T-helper 2 cell treated with Interferon-gamma antibody and Interleukin-4, amounts not matched to agents 100 ng/mL and 5 ng/mL, for 36 hours (primary cell): ENCODE data around the gene COX7B2. TPM values are rescaled to one million over a fixed set of nuclear protein-coding genes. Genes with fewer than 3 reads are reported as not detected.

ENCODE experiments used
- intact Hi-C: fragments of 100-400 bp; cut with micrococcal nuclease; formaldehyde crosslinking; loops from one replicate; pipeline ENCODE4 v1.15.1; 2023
- total RNA-seq: library from RNA; stranded (reverse); gene quantifications from 2 replicates; pipeline ENCODE4 v1.2.3, GENCODE V29; 2022

COX7B2 gene, protein sequence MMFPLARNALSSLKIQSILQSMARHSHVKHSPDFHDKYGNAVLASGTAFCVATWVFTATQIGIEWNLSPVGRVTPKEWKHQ
- not detected in 2 replicates for total RNA-seq

DNA sequence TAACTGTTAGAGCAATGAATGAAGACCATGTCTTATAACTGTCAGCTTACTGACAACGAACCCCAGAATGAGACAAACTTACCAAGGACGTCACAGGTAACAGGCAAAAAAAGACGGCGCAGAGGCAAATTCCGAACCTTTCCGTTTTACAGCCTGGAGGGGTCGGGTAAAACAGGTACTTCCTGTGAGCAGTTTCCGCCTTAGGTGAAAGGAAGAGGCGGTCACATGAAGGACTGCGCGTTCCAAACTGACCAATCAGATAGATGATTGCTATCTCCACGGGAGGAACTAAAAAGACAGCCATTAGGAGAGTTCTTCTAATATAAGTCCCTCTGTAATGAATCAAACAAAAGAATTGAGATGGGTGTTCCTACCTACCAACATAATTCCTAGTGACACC, at the start of gene COX7B2:
COX7B2 (minus strand) TSS at position 168 of the 400 bp plus-strand sequence. CDS start 174,053 bp downstream, outside the sequence.
- intact Hi-C loops, result no loop called here

GRCh38 chr4:46956451-46956850, 47.4 kb upstream of the COX7B2 start:
- intact Hi-C loops, result no loop called here

DNA sequence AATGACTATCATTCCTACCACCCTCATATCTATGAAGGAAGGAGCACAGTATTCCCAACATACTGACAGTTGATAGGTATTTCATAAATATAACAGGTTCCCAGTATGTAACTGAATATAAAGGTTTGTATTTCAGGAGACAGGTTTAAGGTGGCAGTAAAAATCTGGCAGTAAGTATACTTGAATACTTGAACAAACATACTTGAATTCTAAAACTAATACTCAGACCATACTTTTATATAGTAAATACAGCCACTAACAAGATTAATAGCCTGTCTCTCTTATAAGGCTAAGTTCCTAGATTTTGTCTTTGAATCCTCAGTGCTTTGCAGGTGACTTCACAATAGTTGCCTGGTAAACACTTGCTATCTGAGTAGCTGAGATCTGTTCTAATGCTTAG, 46.6 kb upstream of the COX7B2 start:
- intact Hi-C loops, result no loop called here

- intact Hi-C loops, result no loop called here
Observed at GRCh38 chr4:46954643-46955042, 45.6 kb upstream of the COX7B2 start.

DNA sequence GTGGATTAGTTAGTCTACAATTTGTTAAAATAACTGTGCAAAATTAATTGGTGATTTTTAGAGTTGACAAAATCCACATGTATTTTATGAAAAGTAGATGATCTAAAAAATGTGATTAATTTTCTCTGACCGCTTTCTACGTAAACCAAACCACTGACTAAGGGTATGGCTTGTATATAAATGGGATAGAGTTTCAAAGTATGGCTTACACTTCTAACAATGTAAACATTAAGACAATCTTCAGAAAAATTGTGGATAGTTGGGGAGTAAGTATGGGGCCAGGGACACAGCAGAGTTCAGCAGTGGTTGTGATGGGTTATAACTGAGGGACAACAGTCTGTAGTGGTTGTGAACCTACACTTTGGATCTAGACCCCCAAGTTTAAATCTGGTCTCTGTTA, 44.5 kb upstream of the COX7B2 start:
- intact Hi-C loops, result no loop called here

- intact Hi-C loops, result no loop called here
Observed at GRCh38 chr4:46952451-46952850, 43.4 kb upstream of the COX7B2 start.

DNA sequence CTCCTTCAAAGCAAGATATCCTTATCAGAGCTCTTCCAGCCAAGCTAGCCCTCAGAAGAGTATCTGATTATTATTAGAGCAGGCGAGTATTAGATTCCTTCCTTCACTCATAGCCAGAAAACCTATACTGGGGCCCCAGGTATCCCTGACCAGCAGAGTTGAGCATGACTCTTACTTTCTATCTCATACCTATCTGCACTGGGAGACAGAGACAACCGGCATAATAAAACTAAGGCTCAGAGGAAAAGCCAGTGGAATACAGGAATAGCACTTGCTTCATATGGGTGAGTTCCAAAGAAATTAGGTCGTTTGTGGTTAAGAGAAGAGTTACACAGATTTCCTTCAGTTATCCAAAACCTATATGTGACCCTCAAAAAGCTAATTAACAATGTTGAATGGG, 41.8 kb upstream of the COX7B2 start:
- intact Hi-C loops, result no loop called here

- intact Hi-C loops, result no loop called here
Observed at GRCh38 chr4:46949822-46950221, 40.8 kb upstream of the COX7B2 start.

DNA sequence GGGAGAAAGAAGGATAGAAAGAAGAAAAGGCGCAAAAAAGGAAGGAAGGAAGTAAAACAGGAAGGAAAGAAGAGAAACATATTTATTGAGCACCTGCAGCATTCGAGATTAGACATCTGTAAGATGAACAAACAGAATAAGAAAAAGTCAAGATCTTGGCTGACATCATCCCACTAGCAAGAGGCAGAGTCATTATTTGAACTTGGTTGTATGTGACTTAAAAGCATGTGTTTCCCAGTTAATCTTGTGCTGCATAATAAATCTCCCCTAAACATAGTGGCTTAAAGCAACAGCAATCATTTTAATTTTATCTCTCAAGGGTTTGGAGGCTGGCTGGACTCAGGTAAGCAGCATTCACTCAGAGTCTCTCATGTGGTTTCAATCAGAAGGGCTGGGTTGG, 38.5 kb upstream of the COX7B2 start:
- intact Hi-C loops, result no loop called here

DNA sequence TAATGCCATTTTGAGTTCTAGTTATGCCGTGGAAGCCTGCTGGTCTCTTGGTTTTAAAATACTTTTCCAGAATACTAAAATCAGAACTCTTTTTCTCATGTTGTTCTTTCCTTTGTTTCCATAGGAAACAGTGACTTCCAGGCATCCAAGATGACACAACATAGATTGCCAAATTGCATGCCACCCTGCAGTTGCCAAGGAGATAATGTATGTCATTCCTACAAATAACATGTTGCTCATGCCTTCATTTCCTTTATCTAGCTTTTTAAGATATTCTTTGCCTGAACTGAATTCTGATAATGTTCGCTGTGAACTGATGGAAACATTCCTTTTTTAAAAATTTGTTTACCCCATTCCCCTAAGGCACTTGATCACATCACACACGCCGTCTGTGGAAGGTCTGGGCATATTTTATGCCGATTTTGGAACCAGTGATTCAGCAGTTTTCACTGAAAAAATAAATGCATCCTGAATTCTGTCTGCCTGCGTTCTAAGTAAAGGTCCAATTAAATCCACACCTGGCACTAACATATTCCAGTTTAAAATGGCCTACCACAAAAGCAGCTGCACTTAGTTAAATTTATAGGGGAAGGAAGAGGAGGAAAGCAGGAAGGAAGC, 38.0 kb upstream of the COX7B2 start:
- intact Hi-C loops, result no loop called here

DNA sequence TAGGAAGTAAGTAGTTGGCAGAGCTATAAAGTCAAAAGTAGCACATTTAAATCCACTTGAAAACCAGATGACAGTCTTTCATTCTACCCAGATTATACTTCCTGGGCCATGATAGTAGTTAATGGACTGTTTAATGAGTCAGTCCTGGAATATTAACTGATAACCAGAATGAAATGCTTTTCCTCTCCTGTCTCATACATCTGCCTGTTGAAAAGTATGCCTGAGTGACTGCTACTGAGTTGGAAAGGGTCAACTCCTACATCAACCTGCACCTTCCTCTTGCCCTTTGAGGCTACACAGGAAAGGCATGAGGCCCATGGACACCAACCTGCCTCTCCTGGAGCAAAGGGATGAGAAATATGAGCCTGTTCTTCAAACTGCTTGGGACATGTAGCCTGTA, 36.0 kb upstream of the COX7B2 start:
- intact Hi-C loops, result no loop called here

GRCh38 chr4:46944345-46944744, 35.3 kb upstream of the COX7B2 start:
- intact Hi-C loops, result no loop called here

DNA sequence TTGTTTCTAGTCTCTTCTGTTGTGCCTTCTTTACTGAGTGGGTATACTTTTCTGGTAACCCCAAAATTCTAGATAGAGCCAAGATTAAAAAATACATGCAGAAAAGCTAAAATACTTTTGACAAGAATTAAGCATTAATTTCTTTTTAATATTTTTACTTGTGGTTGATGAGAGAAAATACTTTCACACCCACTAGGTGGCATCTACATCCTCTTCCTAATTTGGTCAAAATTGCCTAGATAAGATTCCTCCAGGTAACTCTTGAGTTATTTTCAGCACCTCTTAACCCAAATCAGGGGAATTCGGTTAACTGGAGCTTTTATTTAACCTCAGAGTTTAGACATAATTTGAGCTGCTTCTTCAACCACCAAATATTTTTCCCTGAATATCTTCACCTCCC, 28.4 kb upstream of the COX7B2 start:
- intact Hi-C loops, result loop anchor here (2.0 kb wide), 1 partner anchor 445 kb away; no protein-coding TSS in a partner anchor

DNA sequence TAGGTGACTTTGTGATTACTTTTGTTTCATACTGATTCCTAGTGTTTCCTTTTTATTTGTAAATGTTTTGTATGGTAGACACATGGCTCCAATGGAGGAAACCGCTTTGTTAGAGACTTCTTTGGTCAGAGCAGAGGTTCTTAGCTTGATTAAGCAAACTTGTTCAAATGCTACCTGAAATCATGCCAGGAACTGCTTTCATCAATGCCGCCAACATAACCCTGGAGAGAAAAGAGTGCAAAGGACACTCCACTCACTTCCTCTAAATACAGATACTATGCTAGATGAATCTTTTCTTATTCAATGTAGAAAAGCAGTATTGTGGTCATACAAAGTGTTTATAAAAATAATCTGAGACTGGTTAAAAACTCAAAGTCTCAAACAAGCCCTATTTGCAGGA, 25.7 kb upstream of the COX7B2 start:
- intact Hi-C loops, result no loop called here

DNA sequence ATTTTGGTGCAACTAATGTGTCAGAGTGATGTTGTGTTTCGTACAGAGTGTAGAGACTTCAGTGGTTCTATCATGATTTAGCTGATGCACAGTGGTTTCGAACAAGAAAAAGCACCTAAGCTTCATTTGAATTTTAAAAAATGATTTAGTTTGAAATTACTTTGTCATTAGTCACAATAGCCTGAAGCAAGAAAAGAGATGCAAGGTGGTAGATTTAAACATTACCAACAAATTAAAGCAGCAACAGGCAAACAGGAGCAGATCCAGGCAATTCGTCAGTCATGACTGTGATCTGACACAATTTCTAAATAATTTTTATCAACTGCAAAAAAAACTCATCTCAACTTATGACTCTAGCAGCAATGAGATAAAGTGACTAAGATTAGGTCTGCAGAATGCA, 24.6 kb upstream of the COX7B2 start:
- intact Hi-C loops, result loop anchor here (2.0 kb wide), 1 partner anchor 189 kb away; no protein-coding TSS in a partner anchor

DNA sequence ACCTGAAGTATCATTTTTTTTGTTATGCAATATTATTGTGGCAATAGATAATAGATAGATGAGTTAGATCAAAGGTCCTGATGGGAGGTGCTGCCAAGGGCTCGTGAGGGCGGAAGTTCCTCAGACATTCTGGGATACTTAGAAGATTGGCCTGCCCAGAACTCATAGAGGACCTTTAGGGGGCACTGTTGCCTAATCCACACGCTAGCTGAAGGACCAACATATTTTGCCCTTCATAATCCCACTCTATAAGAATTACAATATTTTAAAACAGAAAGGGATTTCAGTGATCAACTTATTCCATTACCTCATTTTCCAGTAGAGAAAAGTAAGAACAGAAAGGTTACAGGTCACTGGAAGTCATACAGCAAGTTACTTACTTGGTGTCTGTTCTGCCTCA, 22.9 kb upstream of the COX7B2 start:
- intact Hi-C loops, result loop anchor here (1.0 to 2.0 kb wide), 2 partner anchors 100 to 191 kb away; no protein-coding TSS in a partner anchor

DNA sequence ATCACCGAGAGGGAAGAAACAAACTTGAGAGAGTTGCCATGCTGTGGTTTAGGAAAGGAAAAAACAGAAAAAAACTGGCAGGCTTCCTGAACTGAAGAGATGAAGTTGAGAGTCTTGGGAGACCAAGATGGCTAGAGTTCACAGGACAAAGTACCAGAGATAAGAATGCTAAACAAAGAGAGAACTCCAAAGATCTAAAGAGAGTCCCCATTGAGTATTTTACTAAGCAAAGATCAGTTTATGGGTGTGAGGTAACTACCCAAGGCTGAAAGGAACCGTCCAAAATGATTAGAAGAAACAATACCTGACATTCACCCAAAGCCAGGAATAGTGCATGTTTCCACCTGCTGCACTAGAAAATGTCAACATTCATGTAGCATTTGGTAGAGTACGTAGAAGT, 21.8 kb upstream of the COX7B2 start:
- intact Hi-C loops, result no loop called here

- intact Hi-C loops, result no loop called here
Observed at GRCh38 chr4:46927201-46927600, 18.2 kb upstream of the COX7B2 start.

DNA sequence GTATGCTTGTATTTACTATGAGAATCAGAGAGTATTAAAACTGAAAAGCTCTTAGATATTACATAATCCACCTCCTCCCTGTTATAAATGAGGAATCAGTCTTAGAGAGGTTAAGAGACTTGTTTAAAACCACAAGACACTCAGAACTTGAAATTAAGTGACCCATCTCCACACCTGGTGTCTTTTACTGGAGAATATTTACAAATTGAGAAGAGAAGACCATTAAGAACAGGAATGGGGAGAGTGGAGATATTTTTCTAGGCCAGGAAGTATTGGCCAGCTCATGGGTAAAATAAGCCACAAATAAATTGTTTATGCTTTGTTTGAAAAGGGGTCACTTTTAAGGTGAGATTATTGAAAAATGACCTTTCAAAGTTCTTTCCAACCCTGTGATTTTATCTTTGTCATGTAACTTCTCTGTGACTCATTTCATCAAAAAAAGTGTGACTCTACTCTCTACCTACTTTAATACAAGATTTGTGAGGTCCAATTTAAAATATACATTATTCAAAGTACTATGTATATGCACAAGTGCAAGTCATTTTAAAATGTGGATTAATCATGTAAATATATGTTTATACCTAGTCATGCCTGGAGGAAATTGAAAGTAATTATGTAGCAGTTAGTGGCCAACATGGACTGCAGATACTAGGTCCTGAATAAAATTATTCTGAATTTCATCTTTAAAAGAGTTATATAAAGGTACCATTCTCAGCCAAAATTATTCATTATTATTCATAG, 15.9 kb upstream of the COX7B2 start:
- intact Hi-C loops, result no loop called here

DNA sequence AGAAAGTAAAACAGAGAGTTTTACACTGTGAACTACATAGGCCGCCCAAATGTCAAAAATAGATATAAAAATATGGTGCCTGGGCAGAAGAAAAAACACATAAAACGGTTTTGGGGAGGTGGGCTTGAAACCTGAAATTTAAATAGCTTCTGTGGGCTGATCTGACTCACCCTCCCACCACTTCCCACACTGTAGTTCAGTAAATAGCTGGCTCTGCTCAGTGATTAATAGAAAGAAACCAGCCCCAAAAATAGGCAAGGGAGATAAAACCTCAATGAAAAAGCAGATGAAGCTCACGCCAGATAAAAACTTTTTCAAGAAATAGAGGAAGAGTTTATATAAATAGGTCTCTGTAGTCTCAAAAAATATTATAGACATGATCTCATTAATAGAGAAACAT, 13.2 kb upstream of the COX7B2 start:
- intact Hi-C loops, result no loop called here

GRCh38 chr4:46908148-46908547, 897 bp downstream of the COX7B2 start:
- intact Hi-C loops, result no loop called here

GRCh38 chr4:46900082-46900481, 9.0 kb downstream of the COX7B2 start:
- intact Hi-C loops, result no loop called here

DNA sequence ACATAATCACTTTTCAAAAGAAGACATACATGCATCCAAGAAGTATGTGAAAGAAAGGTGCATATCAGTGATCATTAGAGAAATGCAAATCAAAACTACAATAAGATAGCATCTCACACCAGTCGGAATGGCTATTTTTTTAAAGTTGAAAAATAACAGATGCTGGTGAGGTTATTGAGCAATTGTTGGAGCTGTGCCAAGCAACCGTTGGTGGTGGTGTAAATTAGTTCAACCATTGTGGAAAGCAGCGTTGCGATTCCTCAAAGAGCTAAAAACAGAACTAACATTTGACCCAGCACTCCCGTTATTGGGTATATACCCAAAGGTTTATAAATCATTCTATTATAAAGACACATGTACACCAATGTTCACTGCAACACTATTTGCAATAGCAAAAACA, 14.2 kb downstream of the COX7B2 start:
- intact Hi-C loops, result no loop called here
